ENCODE results near the gene SLC9A9.

- TF ChIP-seq CTCF (optimal IDR thresholded peaks at IDR 0.05 in 1 of 3, IDR thresholded peaks at IDR 0.05 in 1 of 3, conservative IDR thresholded peaks at IDR 0.05 in 1 of 3; ENCODE audit: extremely low read depth in 1 of 3, insufficient read depth in 2 of 3, low read length in 3 of 3), result no peak
- TF ChIP-seq EZH2 (IDR thresholded peaks at IDR 0.05; ENCODE audit: low read length), result no peak
Measured at GRCh38 chr3:143619231-143619630, 229.0 kb downstream of the SLC9A9 start.

Data from keratinocyte (primary cell).